ENCODE measurements around the gene SLC29A3.
"Not testable (repeated sequence)": the region's sequence is repeated elsewhere in the genome, so short reads cannot be mapped to it uniquely, and the experiment has no call there.

Gene SLC29A3

GRCh38 chr10:71347587-71348395, 28.7 kb downstream of the SLC29A3 start:
- H3K4me3 ChIP-seq (ENCODE audit: low read length), result no peak overlapping the region
- no peak for TF ChIP-seq ZNF274 (IDR thresholded peaks at IDR 0.05; ENCODE audit: low read depth, low read length)

- H3K4me3 ChIP-seq (ENCODE audit: low read length), result no peak overlapping the region
- no peak for TF ChIP-seq ZNF274 (IDR thresholded peaks at IDR 0.05; ENCODE audit: low read depth, low read length)
These were observed 29.8 kb downstream of the SLC29A3 start for GRCh38 chr10:71348850-71349249.

GRCh38 chr10:71349406-71349805, 30.3 kb downstream of the SLC29A3 start:
- TF ChIP-seq ZNF274 (IDR thresholded peaks at IDR 0.05; ENCODE audit: low read depth, low read length), result no peak
- H3K4me3 ChIP-seq (ENCODE audit: low read length), result no peak overlapping the region

GRCh38 chr10:71351087-71351486, 32.0 kb downstream of the SLC29A3 start:
- TF ChIP-seq ZNF274 (IDR thresholded peaks at IDR 0.05; ENCODE audit: low read depth, low read length), result no peak
- H3K4me3 ChIP-seq (ENCODE audit: low read length), result no peak overlapping the region

DNA sequence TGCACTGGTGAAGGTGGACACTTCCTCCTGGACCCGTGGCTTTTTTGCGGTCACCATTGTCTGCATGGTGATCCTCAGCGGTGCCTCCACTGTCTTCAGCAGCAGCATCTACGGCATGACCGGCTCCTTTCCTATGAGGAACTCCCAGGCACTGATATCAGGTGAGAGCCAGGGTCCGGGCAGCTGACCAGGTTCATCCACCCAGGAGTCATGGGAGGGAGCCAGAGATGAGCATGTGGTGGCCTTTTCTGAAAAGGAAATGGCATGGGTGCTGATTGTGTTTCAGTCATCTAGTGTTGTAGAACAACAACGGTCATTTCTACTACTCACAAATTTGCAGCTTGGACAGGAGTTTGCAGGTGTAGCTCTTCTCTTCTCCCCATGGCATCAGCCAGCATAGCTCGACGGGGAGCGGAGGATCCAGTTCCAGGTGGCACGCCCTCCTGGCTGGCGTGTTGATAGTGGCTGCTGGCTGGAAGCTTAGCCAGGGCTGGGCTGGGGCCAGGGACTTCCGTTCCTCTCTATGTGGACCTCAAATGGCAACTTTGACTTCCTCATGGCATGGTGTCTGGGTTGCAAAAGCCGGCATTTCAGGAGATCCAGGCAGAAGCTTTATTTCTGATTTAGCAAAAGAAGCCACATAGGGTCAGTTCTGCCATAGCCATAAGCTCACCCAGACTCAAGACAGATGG, 32.7 kb downstream of the SLC29A3 start:
- TF ChIP-seq ZNF274 (IDR thresholded peaks at IDR 0.05; ENCODE audit: low read depth, low read length), result no peak
- no peak overlapping the region for H3K4me3 ChIP-seq (ENCODE audit: low read length)

- no peak for TF ChIP-seq ZNF274 (IDR thresholded peaks at IDR 0.05; ENCODE audit: low read depth, low read length)
- no peak overlapping the region for H3K4me3 ChIP-seq (ENCODE audit: low read length)
These were observed 34.6 kb downstream of the SLC29A3 start for GRCh38 chr10:71353639-71354038.

- no peak overlapping the region for H3K4me3 ChIP-seq (ENCODE audit: low read length)
- TF ChIP-seq ZNF274 (IDR thresholded peaks at IDR 0.05; ENCODE audit: low read depth, low read length), result no peak
These were observed 35.7 kb downstream of the SLC29A3 start for GRCh38 chr10:71354776-71355175.

DNA sequence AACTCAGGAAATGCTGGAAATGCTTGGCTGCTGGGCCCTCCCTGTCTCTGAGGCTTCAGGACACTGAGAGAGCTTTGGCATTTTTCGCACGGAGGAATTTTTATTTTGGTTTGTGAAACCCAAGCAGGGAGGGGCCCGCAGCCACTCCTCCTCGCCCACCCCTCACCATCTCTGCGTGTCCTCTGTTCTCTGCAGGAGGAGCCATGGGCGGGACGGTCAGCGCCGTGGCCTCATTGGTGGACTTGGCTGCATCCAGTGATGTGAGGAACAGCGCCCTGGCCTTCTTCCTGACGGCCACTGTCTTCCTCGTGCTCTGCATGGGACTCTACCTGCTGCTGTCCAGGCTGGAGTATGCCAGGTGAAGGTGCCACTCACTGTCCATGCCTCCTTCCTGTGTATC, 36.8 kb downstream of the SLC29A3 start:
- no peak overlapping the region for H3K4me3 ChIP-seq (ENCODE audit: low read length)
- no peak for TF ChIP-seq ZNF274 (IDR thresholded peaks at IDR 0.05; ENCODE audit: low read depth, low read length)

- no peak for TF ChIP-seq ZNF274 (IDR thresholded peaks at IDR 0.05; ENCODE audit: low read depth, low read length)
- H3K4me3 ChIP-seq (ENCODE audit: low read length), result no peak overlapping the region
These were observed 38.8 kb downstream of the SLC29A3 start for GRCh38 chr10:71357792-71358265.

- no peak for TF ChIP-seq ZNF274 (IDR thresholded peaks at IDR 0.05; ENCODE audit: low read depth, low read length)
- no peak overlapping the region for H3K4me3 ChIP-seq (ENCODE audit: low read length)
These were observed 39.2 kb downstream of the SLC29A3 start for GRCh38 chr10:71358277-71358676.

DNA sequence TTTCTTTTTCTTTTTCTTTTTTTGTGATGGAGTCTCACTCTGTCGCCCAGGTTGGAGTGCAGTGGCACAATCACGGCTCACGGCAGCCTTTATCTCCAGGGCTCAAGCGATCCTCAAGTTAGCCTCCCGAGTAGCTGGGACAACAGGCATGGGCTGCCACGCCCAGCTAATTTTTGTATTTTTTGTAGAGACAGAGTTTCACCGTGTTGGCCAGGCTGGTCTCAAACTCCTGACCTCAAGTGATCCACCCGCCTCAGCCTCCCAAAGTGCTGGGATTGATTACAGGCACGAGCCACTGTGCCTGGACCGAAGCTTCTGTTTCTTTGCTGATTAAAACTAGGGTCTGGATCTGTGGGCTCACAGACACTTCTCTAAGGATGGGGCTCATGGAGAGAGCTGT, 39.8 kb downstream of the SLC29A3 start:
- H3K4me3 ChIP-seq (ENCODE audit: low read length), result not testable (repeated sequence)

GRCh38 chr10:71359364-71360046, 40.4 kb downstream of the SLC29A3 start:
- no peak for TF ChIP-seq ZNF274 (IDR thresholded peaks at IDR 0.05; ENCODE audit: low read depth, low read length)
- no peak overlapping the region for H3K4me3 ChIP-seq (ENCODE audit: low read length)

DNA sequence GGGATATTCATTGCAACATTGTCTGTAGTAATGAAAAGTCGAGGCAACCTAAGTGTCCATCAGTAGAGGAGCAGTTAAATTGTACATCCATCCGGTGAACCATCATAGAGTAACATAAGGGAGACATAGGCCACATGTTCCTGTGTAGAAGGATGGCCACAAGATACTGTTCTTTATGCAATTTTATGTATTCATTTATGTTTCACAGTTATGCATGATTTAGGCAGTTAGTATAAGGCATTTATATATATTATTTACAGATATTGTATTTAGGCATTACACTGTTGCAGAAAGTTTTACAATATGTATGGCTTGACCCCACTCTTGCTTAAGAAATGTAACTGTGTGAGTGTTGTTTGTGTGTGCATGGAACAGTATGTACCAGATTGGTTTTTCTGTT, 41.7 kb downstream of the SLC29A3 start:
- H3K4me3 ChIP-seq (ENCODE audit: low read length), result no peak overlapping the region
- no peak for TF ChIP-seq ZNF274 (IDR thresholded peaks at IDR 0.05; ENCODE audit: low read depth, low read length)

- no peak for TF ChIP-seq ZNF274 (IDR thresholded peaks at IDR 0.05; ENCODE audit: low read depth, low read length)
- H3K4me3 ChIP-seq (ENCODE audit: low read length), result no peak overlapping the region
These were observed 42.5 kb downstream of the SLC29A3 start for GRCh38 chr10:71361581-71361980.

DNA sequence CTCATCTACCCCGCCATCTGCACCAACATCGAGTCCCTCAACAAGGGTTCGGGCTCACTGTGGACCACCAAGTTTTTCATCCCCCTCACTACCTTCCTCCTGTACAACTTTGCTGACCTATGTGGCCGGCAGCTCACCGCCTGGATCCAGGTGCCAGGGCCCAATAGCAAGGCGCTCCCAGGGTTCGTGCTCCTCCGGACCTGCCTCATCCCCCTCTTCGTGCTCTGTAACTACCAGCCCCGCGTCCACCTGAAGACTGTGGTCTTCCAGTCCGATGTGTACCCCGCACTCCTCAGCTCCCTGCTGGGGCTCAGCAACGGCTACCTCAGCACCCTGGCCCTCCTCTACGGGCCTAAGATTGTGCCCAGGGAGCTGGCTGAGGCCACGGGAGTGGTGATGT, 43.1 kb downstream of the SLC29A3 start:
- TF ChIP-seq ZNF274 (IDR thresholded peaks at IDR 0.05; ENCODE audit: low read depth, low read length), result no peak
- no peak overlapping the region for H3K4me3 ChIP-seq (ENCODE audit: low read length)

All from GM08714 (cell line).